OCI-LY1 (cell line): ENCODE measurements around the gene CHIT1.

Experiments
- H2AFZ ChIP-seq: fragments of 200-600 bp; sonication (generic), shearing (Covaris generic); 2 replicates; pipeline ENCODE4 v1.6.0; 2014; ENCODE audit warnings: antibody characterized with exemption, mild to moderate bottlenecking, low read length
- H3F3A ChIP-seq: fragments of 200-600 bp; sonication (generic), shearing (Covaris generic); 2 replicates; pipeline ENCODE4 v1.6.0; 2014; ENCODE audit warnings: mild to moderate bottlenecking, antibody characterized with exemption, low read length, moderate library complexity; ENCODE audit not compliant: insufficient read depth
- H3K27ac ChIP-seq: fragments of 200-600 bp; sonication (generic); 2 replicates; pipeline ENCODE4 v1.5.1; 2014; ENCODE audit warnings: low read length, mixed run types, mild to moderate bottlenecking, low read depth; ENCODE audit not compliant: poor library complexity, severe bottlenecking
- H3K27me3 ChIP-seq: fragments of 200-600 bp; sonication (generic); 2 replicates; pipeline ENCODE4 v1.6.0; 2014; ENCODE audit warnings: antibody characterized with exemption, mild to moderate bottlenecking, low read length, moderate library complexity; ENCODE audit not compliant: insufficient read depth
- H3K36me3 ChIP-seq: fragments of 200-600 bp; sonication (generic); 2 replicates; pipeline ENCODE4 v1.6.1; 2014; ENCODE audit warnings: mild to moderate bottlenecking, antibody characterized with exemption, low read length, moderate library complexity, mixed read lengths; ENCODE audit not compliant: insufficient read depth
- H3K4me1 ChIP-seq: fragments of 200-600 bp; sonication (generic); 2 replicates; pipeline ENCODE4 v1.5.1; 2014; ENCODE audit warnings: mild to moderate bottlenecking, low read length, moderate library complexity; ENCODE audit not compliant: insufficient read depth, severe bottlenecking
- H3K4me2 ChIP-seq: fragments of 200-600 bp; sonication (generic), shearing (Covaris generic); 2 replicates; pipeline ENCODE4 v1.6.1; 2014; ENCODE audit warnings: low read length
- H3K4me3 ChIP-seq: fragments of 200-600 bp; sonication (generic); 2 replicates; pipeline ENCODE4 v1.5.1; 2014; ENCODE audit warnings: low read length, low read depth, mild to moderate bottlenecking, mixed read lengths; ENCODE audit not compliant: poor library complexity, severe bottlenecking
- H3K79me2 ChIP-seq: fragments of 200-600 bp; shearing (Covaris generic); 2 replicates; pipeline ENCODE4 v1.6.1; 2016; ENCODE audit warnings: mixed run types, low read length, mixed read lengths; ENCODE audit not compliant: insufficient read depth
- H3K9ac ChIP-seq: fragments of 200-600 bp; sonication (generic), shearing (Covaris generic); 2 replicates; pipeline ENCODE4 v1.6.1; 2014; ENCODE audit warnings: mild to moderate bottlenecking, low read length, mixed read lengths
- H3K9me2 ChIP-seq: fragments of 200-600 bp; sonication (generic), shearing (Covaris generic); 2 replicates; pipeline ENCODE4 v1.6.1; 2014; ENCODE audit warnings: low read depth, mild to moderate bottlenecking, low read length, mixed read lengths
- H3K9me3 ChIP-seq: fragments of 200-600 bp; shearing (Covaris generic); 2 replicates; pipeline ENCODE4 v1.6.1; 2014; ENCODE audit warnings: low read length, mixed read lengths
- H4K20me1 ChIP-seq: fragments of 200-600 bp; sonication (generic), shearing (Covaris generic); 2 replicates; pipeline ENCODE4 v1.6.0; 2016; ENCODE audit warnings: mild to moderate bottlenecking, low read length; ENCODE audit not compliant: insufficient read depth
- EZH2 ChIP-seq: fragments of 200-600 bp; sonication (generic), shearing (Covaris generic); IDR thresholded peaks from 2 replicates; pipeline ENCODE4 v1.8.0; 2017; ENCODE audit warnings: borderline replicate concordance, mixed run types, mild to moderate bottlenecking, antibody characterized with exemption, low read length, moderate library complexity, mixed read lengths
- TF ChIP-seq, protein P1 (sequence below): fragments of 200-600 bp; sonication (generic), shearing (Covaris generic); IDR thresholded peaks from 2 replicates; pipeline ENCODE4 v1.5.1; 2017; ENCODE audit warnings: mild to moderate bottlenecking, antibody characterized with exemption, low read length, moderate library complexity, mixed read lengths

Gene CHIT1

DNA sequence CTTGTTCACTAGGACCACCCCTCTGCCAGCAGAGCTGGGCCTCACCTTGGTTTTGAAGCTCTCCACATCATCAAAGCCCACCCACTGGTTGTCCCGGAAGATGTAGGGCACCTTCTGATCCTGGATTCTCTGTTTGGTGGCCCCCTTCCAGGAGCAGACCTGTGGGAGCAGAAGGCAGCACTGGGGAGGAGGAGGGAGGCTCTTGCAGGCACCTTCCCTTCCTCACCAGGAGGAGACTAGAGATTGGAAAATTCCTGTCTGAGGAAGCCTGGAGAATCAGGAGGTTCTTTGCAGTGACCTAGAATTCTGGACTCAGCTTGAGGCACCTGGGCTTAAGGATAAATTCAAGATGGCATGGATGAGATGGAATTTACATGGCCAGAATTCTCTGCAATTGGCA lies 10.3 kb downstream of the CHIT1 start:
- no peak overlapping the region for H3K27ac ChIP-seq
- TF ChIP-seq EZH2, result no peak
- TF ChIP-seq, protein P1, sequence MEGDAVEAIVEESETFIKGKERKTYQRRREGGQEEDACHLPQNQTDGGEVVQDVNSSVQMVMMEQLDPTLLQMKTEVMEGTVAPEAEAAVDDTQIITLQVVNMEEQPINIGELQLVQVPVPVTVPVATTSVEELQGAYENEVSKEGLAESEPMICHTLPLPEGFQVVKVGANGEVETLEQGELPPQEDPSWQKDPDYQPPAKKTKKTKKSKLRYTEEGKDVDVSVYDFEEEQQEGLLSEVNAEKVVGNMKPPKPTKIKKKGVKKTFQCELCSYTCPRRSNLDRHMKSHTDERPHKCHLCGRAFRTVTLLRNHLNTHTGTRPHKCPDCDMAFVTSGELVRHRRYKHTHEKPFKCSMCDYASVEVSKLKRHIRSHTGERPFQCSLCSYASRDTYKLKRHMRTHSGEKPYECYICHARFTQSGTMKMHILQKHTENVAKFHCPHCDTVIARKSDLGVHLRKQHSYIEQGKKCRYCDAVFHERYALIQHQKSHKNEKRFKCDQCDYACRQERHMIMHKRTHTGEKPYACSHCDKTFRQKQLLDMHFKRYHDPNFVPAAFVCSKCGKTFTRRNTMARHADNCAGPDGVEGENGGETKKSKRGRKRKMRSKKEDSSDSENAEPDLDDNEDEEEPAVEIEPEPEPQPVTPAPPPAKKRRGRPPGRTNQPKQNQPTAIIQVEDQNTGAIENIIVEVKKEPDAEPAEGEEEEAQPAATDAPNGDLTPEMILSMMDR, result no peak
- no peaks in the 10 kb centered on the region for H3K9me3 ChIP-seq
- H3K27me3 ChIP-seq, result no peaks in the 10 kb centered on the region
- H4K20me1 ChIP-seq, result no peaks in the 10 kb centered on the region
- H2AFZ ChIP-seq, result no peak overlapping the region
- no peaks in the 10 kb centered on the region for H3K9me2 ChIP-seq
- H3K4me3 ChIP-seq, result no peak overlapping the region
- H3K36me3 ChIP-seq, result no peaks in the 10 kb centered on the region
- no peak overlapping the region for H3K4me2 ChIP-seq
- H3F3A ChIP-seq, result no peaks in the 10 kb centered on the region
- no peaks in the 10 kb centered on the region for H3K79me2 ChIP-seq
- H3K4me1 ChIP-seq, result no peaks in the 10 kb centered on the region
- no peak overlapping the region for H3K9ac ChIP-seq

DNA sequence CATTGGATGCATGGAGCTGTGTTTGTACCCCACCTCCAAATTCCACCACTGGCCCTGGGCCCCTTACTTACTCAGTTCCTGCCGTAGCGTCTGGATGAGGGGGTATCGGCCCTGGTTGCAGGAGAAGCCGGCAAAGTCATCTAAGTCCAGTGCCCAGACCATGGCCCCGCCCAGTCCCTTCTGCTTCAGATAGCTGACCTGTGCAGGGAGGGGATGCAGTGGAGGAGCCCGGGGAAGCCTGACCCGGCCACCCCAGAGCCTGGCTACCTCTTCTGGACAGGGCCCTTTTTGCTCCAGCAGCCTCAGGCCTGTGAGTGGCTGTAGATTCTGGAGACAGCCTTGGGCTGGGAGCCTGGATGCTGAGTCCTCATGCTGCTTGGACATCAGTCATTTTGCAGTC lies 11.8 kb downstream of the CHIT1 start:
- no peaks in the 10 kb centered on the region for H3K79me2 ChIP-seq
- H3K9me2 ChIP-seq, result no peaks in the 10 kb centered on the region
- no peak overlapping the region for H3K27ac ChIP-seq
- no peaks in the 10 kb centered on the region for H3F3A ChIP-seq
- no peaks in the 10 kb centered on the region for H3K4me1 ChIP-seq
- no peaks in the 10 kb centered on the region for H3K9me3 ChIP-seq
- no peak overlapping the region for H3K4me3 ChIP-seq
- no peak overlapping the region for H2AFZ ChIP-seq
- H4K20me1 ChIP-seq, result no peaks in the 10 kb centered on the region
- H3K27me3 ChIP-seq, result 0 out of 2 replicates have a peak, but pooled peaks cover 8% of the 10 kb centered on the region
- no peak overlapping the region for H3K9ac ChIP-seq
- no peaks in the 10 kb centered on the region for H3K36me3 ChIP-seq
- TF ChIP-seq, protein P1, result no peak
- no peak for TF ChIP-seq EZH2
- H3K4me2 ChIP-seq, result no peak overlapping the region

DNA sequence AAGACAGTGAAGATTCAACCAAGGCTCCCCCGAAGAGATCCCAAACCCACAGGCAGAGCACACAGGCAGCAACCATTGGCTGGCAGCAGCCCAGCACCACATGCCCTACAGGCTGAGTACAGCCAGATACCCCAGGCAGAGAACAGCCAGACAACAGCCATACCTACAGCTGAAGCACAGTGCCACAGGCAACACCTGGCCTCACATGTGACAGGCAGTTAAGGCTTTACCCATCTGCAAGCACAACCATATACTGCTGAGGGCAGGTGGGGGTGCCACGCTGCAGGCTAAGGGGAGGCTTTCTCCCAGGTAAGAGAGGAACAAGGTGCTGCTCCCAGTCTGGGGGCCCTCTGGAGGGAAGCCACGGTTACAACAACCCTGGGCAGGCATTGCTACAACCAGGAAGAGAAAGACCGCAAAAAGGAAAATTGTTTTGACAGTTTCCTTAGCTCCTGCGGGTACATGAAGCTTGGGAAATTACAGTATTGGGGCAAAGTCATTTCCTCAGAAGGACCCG lies 12.3 kb downstream of the CHIT1 start:
- Histone ChIP-seq H3K4me3 (no peak overlapping the region), H3F3A (no peaks in the 10 kb centered on the region), H4K20me1 (no peaks in the 10 kb centered on the region), H2AFZ (no peak overlapping the region), H3K4me1 (no peaks in the 10 kb centered on the region), H3K9ac (no peak overlapping the region), H3K27ac (no peak overlapping the region), H3K4me2 (no peak overlapping the region), H3K9me3 (no peaks in the 10 kb centered on the region), H3K9me2 (no peaks in the 10 kb centered on the region), H3K79me2 (no peaks in the 10 kb centered on the region), H3K27me3 (0 out of 2 replicates have a peak, but pooled peaks cover 8% of the 10 kb centered on the region), H3K36me3 (no peaks in the 10 kb centered on the region)
- no peak for TF ChIP-seq EZH2
- TF ChIP-seq, protein P1, result no peak
